ENCODE measurements around the gene PTCH1. TPM values are rescaled to one million over a fixed set of nuclear protein-coding genes. Genes with fewer than 3 reads are reported as not detected.

The PTCH1 gene
- total and polyA plus RNA-seq, 7 experiments from 2014 or later, result 5.7 to 28.9 (median 21.2) TPM

GRCh38 chr9:95503369-95503768 is 13.4 kb downstream of the PTCH1 start:
- H3K4me3 Mint-ChIP-seq, result peak overlapping the region in 2 of 10 donors; percentile 1 to 12
- peaks cover 7 to 9% of the 10 kb centered on the region in 2 donors for H3K4me1 ChIP-seq (ENCODE audit: control insufficient read depth in 2 of 2, insufficient read depth in 2 of 2, low read length in 2 of 2)
- no peak overlapping the region for H3K4me3 ChIP-seq (ENCODE audit: low read length)
- H3K27ac ChIP-seq (ENCODE audit: low read depth, low read length), result no peak overlapping the region
- H3K9me3 ChIP-seq (ENCODE audit: control insufficient read depth in 2 of 3, low read length in 3 of 3), result no peaks in the 10 kb centered on the region
- H3K36me3 Mint-ChIP-seq, result peaks cover 0 to 3% (median 0%) of the 10 kb centered on the region in 5 donors
- H3K4me1 Mint-ChIP-seq, result peaks cover 15 to 52% (median 45%) of the 10 kb centered on the region in 7 donors
- peaks cover 0 to 81% (median 3%) of the 10 kb centered on the region in 5 donors for H3K27me3 Mint-ChIP-seq
- peaks cover 0 to 4% (median 0%) of the 10 kb centered on the region in 11 donors for H3K9me3 Mint-ChIP-seq
- CTCF ChIA-PET, result no interaction called here
- DNase-seq, result no peak
- H3K27me3 ChIP-seq (ENCODE audit: control insufficient read depth in 2 of 2, insufficient read depth in 2 of 2, low read length in 2 of 2), result no peaks in the 10 kb centered on the region
- POLR2A ChIA-PET, result interaction anchor here (2.9 kb wide), 1 partner anchor 8 kb away, joined by 11 read pairs; no protein-coding TSS in a partner anchor
- intact Hi-C loops (cut with micrococcal nuclease), result loop anchor here in 1 of 2 donors (10.0 kb wide), 1 partner anchor 911 kb away; the partner anchor contains the start of gene ZNF367
- no peaks in the 10 kb centered on the region for H3K36me3 ChIP-seq (ENCODE audit: control insufficient read depth in 2 of 3, insufficient read depth in 3 of 3, low read length in 3 of 3)
- no peak for ATAC-seq
- peak overlapping the region in 3 of 9 donors; percentile 5 to 49 (median 23) for H3K27ac Mint-ChIP-seq

- H3K4me3 ChIP-seq (ENCODE audit: low read length), result no peak overlapping the region
- CTCF ChIA-PET, result no interaction called here
- no peak for ATAC-seq
- H3K4me1 ChIP-seq (ENCODE audit: control insufficient read depth in 2 of 2, insufficient read depth in 2 of 2, low read length in 2 of 2), result peaks cover 14 to 15% of the 10 kb centered on the region in 2 donors
- no peaks in the 10 kb centered on the region for H3K36me3 ChIP-seq (ENCODE audit: control insufficient read depth in 2 of 3, insufficient read depth in 3 of 3, low read length in 3 of 3)
- Mint-ChIP-seq H3K27ac (peak overlapping the region in 2 of 9 donors; percentile 37 to 49), H3K4me3 (peak overlapping the region in 1 of 10 donors; percentile 16), H3K36me3 (no peaks in the 10 kb centered on the region), H3K9me3 (peaks cover 0 to 1% (median 0%) of the 10 kb centered on the region in 11 donors), H3K27me3 (peaks cover 0 to 85% (median 4%) of the 10 kb centered on the region in 5 donors), H3K4me1 (peaks cover 14 to 60% (median 53%) of the 10 kb centered on the region in 7 donors)
- intact Hi-C loops (cut with micrococcal nuclease), result loop anchor here in 1 of 2 donors (10.0 kb wide), 1 partner anchor 913 kb away; the partner anchor contains the start of gene ZNF367
- no peaks in the 10 kb centered on the region for H3K27me3 ChIP-seq (ENCODE audit: control insufficient read depth in 2 of 2, insufficient read depth in 2 of 2, low read length in 2 of 2)
- POLR2A ChIA-PET, result no interaction called here
- no peak for DNase-seq
- H3K27ac ChIP-seq (ENCODE audit: low read depth, low read length), result no peak overlapping the region
- H3K9me3 ChIP-seq (ENCODE audit: control insufficient read depth in 2 of 3, low read length in 3 of 3), result no peaks in the 10 kb centered on the region
Observed at GRCh38 chr9:95502248-95502647, 14.5 kb downstream of the PTCH1 start.

- Histone ChIP-seq H3K27ac (ENCODE audit: low read depth, low read length) (no peak overlapping the region), H3K9me3 (ENCODE audit: control insufficient read depth in 2 of 3, low read length in 3 of 3) (no peaks in the 10 kb centered on the region), H3K36me3 (ENCODE audit: control insufficient read depth in 2 of 3, insufficient read depth in 3 of 3, low read length in 3 of 3) (no peaks in the 10 kb centered on the region), H3K27me3 (ENCODE audit: control insufficient read depth in 2 of 2, insufficient read depth in 2 of 2, low read length in 2 of 2) (no peaks in the 10 kb centered on the region), H3K4me1 (ENCODE audit: control insufficient read depth in 2 of 2, insufficient read depth in 2 of 2, low read length in 2 of 2) (peaks cover 32 to 38% of the 10 kb centered on the region in 2 donors), H3K4me3 (ENCODE audit: low read length) (no peak overlapping the region)
- peaks cover 22 to 75% (median 69%) of the 10 kb centered on the region in 7 donors for H3K4me1 Mint-ChIP-seq
- H3K9me3 Mint-ChIP-seq, result peaks cover 0 to 1% (median 0%) of the 10 kb centered on the region in 11 donors
- ChIA-PET POLR2A (no interaction called here), CTCF (no interaction called here)
- no peak for DNase-seq
- ATAC-seq, result no peak
- no peak overlapping the region for H3K4me3 Mint-ChIP-seq
- intact Hi-C loops (cut with micrococcal nuclease), result loop anchor here in 1 of 2 donors (10.0 kb wide), 1 partner anchor 915 kb away; the partner anchor contains the start of gene ZNF367
- no peak overlapping the region for H3K27ac Mint-ChIP-seq
- peaks cover 0 to 81% (median 4%) of the 10 kb centered on the region in 5 donors for H3K27me3 Mint-ChIP-seq
- H3K36me3 Mint-ChIP-seq, result no peaks in the 10 kb centered on the region
Observed at GRCh38 chr9:95499847-95500246, 16.9 kb downstream of the PTCH1 start.

GRCh38 chr9:95499046-95499676 is 17.6 kb downstream of the PTCH1 start:
- Mint-ChIP-seq H3K4me3 (no peak overlapping the region), H3K27ac (no peak overlapping the region), H3K36me3 (no peaks in the 10 kb centered on the region), H3K9me3 (peaks cover 0 to 1% (median 0%) of the 10 kb centered on the region in 11 donors), H3K27me3 (peaks cover 0 to 76% (median 4%) of the 10 kb centered on the region in 5 donors), H3K4me1 (peaks cover 26 to 75% (median 69%) of the 10 kb centered on the region in 7 donors)
- POLR2A ChIA-PET, result no interaction called here
- no peaks in the 10 kb centered on the region for H3K27me3 ChIP-seq (ENCODE audit: control insufficient read depth in 2 of 2, insufficient read depth in 2 of 2, low read length in 2 of 2)
- DNase-seq, result no peak
- CTCF ChIA-PET, result no interaction called here
- ATAC-seq, result no peak
- peaks cover 32 to 43% of the 10 kb centered on the region in 2 donors for H3K4me1 ChIP-seq (ENCODE audit: control insufficient read depth in 2 of 2, insufficient read depth in 2 of 2, low read length in 2 of 2)
- no peak overlapping the region for H3K27ac ChIP-seq (ENCODE audit: low read depth, low read length)
- H3K4me3 ChIP-seq (ENCODE audit: low read length), result no peak overlapping the region
- no peaks in the 10 kb centered on the region for H3K36me3 ChIP-seq (ENCODE audit: control insufficient read depth in 2 of 3, insufficient read depth in 3 of 3, low read length in 3 of 3)
- intact Hi-C loops (cut with micrococcal nuclease), result no loop called here
- no peaks in the 10 kb centered on the region for H3K9me3 ChIP-seq (ENCODE audit: control insufficient read depth in 2 of 3, low read length in 3 of 3)

- H3K9me3 Mint-ChIP-seq, result peaks cover 0 to 1% (median 0%) of the 10 kb centered on the region in 11 donors
- ChIA-PET POLR2A (no interaction called here), CTCF (no interaction called here)
- Histone ChIP-seq H3K27me3 (ENCODE audit: control insufficient read depth in 2 of 2, insufficient read depth in 2 of 2, low read length in 2 of 2) (no peaks in the 10 kb centered on the region), H3K36me3 (ENCODE audit: control insufficient read depth in 2 of 3, insufficient read depth in 3 of 3, low read length in 3 of 3) (no peaks in the 10 kb centered on the region), H3K9me3 (ENCODE audit: control insufficient read depth in 2 of 3, low read length in 3 of 3) (no peaks in the 10 kb centered on the region), H3K4me1 (ENCODE audit: control insufficient read depth in 2 of 2, insufficient read depth in 2 of 2, low read length in 2 of 2) (peaks cover 37 to 49% of the 10 kb centered on the region in 2 donors), H3K4me3 (ENCODE audit: low read length) (no peak overlapping the region), H3K27ac (ENCODE audit: low read depth, low read length) (no peak overlapping the region)
- intact Hi-C loops (cut with micrococcal nuclease), result no loop called here
- no peak for ATAC-seq
- H3K4me3 Mint-ChIP-seq, result no peak overlapping the region
- H3K27ac Mint-ChIP-seq, result peak overlapping the region in 1 of 9 donors; percentile 25
- DNase-seq, result no peak
- H3K36me3 Mint-ChIP-seq, result no peaks in the 10 kb centered on the region
- peaks cover 25 to 78% (median 71%) of the 10 kb centered on the region in 7 donors for H3K4me1 Mint-ChIP-seq
- peaks cover 0 to 74% (median 4%) of the 10 kb centered on the region in 5 donors for H3K27me3 Mint-ChIP-seq
Observed at GRCh38 chr9:95498641-95499040, 18.1 kb downstream of the PTCH1 start.

GRCh38 chr9:95497772-95498171 is 19.0 kb downstream of the PTCH1 start:
- Histone ChIP-seq H3K36me3 (ENCODE audit: control insufficient read depth in 2 of 3, insufficient read depth in 3 of 3, low read length in 3 of 3) (no peaks in the 10 kb centered on the region), H3K9me3 (ENCODE audit: control insufficient read depth in 2 of 3, low read length in 3 of 3) (no peaks in the 10 kb centered on the region), H3K27ac (ENCODE audit: low read depth, low read length) (no peak overlapping the region), H3K4me3 (ENCODE audit: low read length) (no peak overlapping the region), H3K27me3 (ENCODE audit: control insufficient read depth in 2 of 2, insufficient read depth in 2 of 2, low read length in 2 of 2) (no peaks in the 10 kb centered on the region), H3K4me1 (ENCODE audit: control insufficient read depth in 2 of 2, insufficient read depth in 2 of 2, low read length in 2 of 2) (peaks cover 45 to 54% of the 10 kb centered on the region in 2 donors)
- Mint-ChIP-seq H3K4me1 (peaks cover 27 to 79% (median 70%) of the 10 kb centered on the region in 7 donors), H3K27ac (peak overlapping the region in 3 of 9 donors; percentile 19 to 29 (median 22)), H3K9me3 (no peaks in the 10 kb centered on the region), H3K27me3 (peaks cover 0 to 67% (median 4%) of the 10 kb centered on the region in 5 donors), H3K36me3 (no peaks in the 10 kb centered on the region), H3K4me3 (peak overlapping the region in 7 of 10 donors; percentile 5 to 60 (median 39))
- intact Hi-C loops (cut with micrococcal nuclease), result no loop called here
- ATAC-seq (no peak), DNase-seq (no peak)
- ChIA-PET CTCF (no interaction called here), POLR2A (interaction anchor here (0.8 to 1.2 kb wide), 2 partner anchors 9 to 33 kb away, joined by 5 to 8 read pairs; no protein-coding TSS in a partner anchor)
